Measurements from ENCODE around the gene RPS6KA1. TPM values are rescaled to one million over a fixed set of nuclear protein-coding genes. Genes with fewer than 3 reads are reported as not detected.

Gene RPS6KA1
- total RNA-seq, 2 experiments from 2014 or later, result 72.2 to 91.0 TPM

Small RNA genes within 50 kb of the gene (microRNA-seq; reads per million reads assigned to microRNA genes)
- gene MIR1976 (ENCODE audit: borderline replicate concordance), result 22.7 reads per million, percentile 31 among the genes with 10 or more reads in this experiment

Small RNA genes within 50 kb of the gene (small RNA-seq; reads per million reads assigned to genes)
- gene MIR1976, result not detected
- gene RF00019, result not detected
- not detected for gene RNU7-29P

Other genes starting within 250 kb of the RPS6KA1 start
- 18.6 and 25.3 TPM in 2 replicates for gene SH3BGRL3, start 249.7 kb upstream of the RPS6KA1 start, total RNA-seq (2014; rRNA removed; shearing (Covaris generic))
- gene SH3BGRL3, start 249.7 kb upstream of the RPS6KA1 start, total RNA-seq (2022), result 58.6 and 60.9 TPM in 2 replicates
- 74.2 and 75.8 TPM in 2 replicates for gene UBXN11, start 223.1 kb upstream of the RPS6KA1 start, total RNA-seq (2014; rRNA removed; shearing (Covaris generic))
- gene UBXN11, start 223.1 kb upstream of the RPS6KA1 start, total RNA-seq (2022), result 98.6 and 111 TPM in 2 replicates
- 409 and 470 TPM in 2 replicates for gene CD52, start 211.8 kb upstream of the RPS6KA1 start, total RNA-seq (2014; rRNA removed; shearing (Covaris generic))
- gene CD52, start 211.8 kb upstream of the RPS6KA1 start, total RNA-seq (2022), result 677 and 769 TPM in 2 replicates
- gene CRYBG2, start 175.6 kb upstream of the RPS6KA1 start, total RNA-seq (2014; rRNA removed; shearing (Covaris generic)), result 1.3 and 4.4 TPM in 2 replicates
- gene CRYBG2, start 175.6 kb upstream of the RPS6KA1 start, total RNA-seq (2022), result 3.0 and 5.5 TPM in 2 replicates
- gene ZNF683, start 157.0 kb upstream of the RPS6KA1 start, total RNA-seq (2014; rRNA removed; shearing (Covaris generic)), result not detected in 2 replicates
- gene ZNF683, start 157.0 kb upstream of the RPS6KA1 start, total RNA-seq (2022), result not detected in 2 replicates
- not detected in 2 replicates for gene LIN28A, start 118.9 kb upstream of the RPS6KA1 start, total RNA-seq (2014; rRNA removed; shearing (Covaris generic))
- not detected in 2 replicates for gene LIN28A, start 118.9 kb upstream of the RPS6KA1 start, total RNA-seq (2022)
- 33.2 and 39.0 TPM in 2 replicates for gene DHDDS, start 97.4 kb upstream of the RPS6KA1 start, total RNA-seq (2014; rRNA removed; shearing (Covaris generic))
- 43.4 and 45.1 TPM in 2 replicates for gene DHDDS, start 97.4 kb upstream of the RPS6KA1 start, total RNA-seq (2022)
- 649 and 817 TPM in 2 replicates for gene HMGN2, start 57.3 kb upstream of the RPS6KA1 start, total RNA-seq (2014; rRNA removed; shearing (Covaris generic))
- gene HMGN2, start 57.3 kb upstream of the RPS6KA1 start, total RNA-seq (2022), result 990 and 1,017 TPM in 2 replicates
- gene ARID1A, start 166.3 kb downstream of the RPS6KA1 start, total RNA-seq (2014; rRNA removed; shearing (Covaris generic)), result 51.8 and 55.2 TPM in 2 replicates
- 123 and 128 TPM in 2 replicates for gene ARID1A, start 166.3 kb downstream of the RPS6KA1 start, total RNA-seq (2022)